ENCODE measurements around the gene KIAA0753.
"Not testable (repeated sequence)": the region's sequence is repeated elsewhere in the genome, so short reads cannot be mapped to it uniquely, and the experiment has no call there.

DNA sequence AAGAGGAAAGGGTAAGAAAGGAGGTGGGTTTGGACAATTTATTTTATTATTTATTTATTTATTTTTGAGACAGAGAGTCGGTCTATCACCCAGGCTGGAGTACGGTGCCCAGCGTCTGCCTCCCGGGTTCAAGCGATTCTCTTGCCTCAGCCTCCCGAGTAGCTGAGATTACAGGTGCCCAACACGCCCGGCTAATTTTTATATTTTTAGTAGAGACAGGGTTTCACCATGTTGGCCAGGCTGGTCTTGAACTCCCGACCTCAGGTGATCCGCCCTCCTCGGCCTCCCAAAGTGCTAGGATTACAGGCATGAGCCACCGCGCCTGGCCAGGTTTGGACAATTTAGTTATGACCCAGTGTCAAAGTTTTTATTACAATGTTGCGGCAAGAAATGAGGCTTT is 22.7 kb upstream of the KIAA0753 start:
- TF ChIP-seq, protein P1, sequence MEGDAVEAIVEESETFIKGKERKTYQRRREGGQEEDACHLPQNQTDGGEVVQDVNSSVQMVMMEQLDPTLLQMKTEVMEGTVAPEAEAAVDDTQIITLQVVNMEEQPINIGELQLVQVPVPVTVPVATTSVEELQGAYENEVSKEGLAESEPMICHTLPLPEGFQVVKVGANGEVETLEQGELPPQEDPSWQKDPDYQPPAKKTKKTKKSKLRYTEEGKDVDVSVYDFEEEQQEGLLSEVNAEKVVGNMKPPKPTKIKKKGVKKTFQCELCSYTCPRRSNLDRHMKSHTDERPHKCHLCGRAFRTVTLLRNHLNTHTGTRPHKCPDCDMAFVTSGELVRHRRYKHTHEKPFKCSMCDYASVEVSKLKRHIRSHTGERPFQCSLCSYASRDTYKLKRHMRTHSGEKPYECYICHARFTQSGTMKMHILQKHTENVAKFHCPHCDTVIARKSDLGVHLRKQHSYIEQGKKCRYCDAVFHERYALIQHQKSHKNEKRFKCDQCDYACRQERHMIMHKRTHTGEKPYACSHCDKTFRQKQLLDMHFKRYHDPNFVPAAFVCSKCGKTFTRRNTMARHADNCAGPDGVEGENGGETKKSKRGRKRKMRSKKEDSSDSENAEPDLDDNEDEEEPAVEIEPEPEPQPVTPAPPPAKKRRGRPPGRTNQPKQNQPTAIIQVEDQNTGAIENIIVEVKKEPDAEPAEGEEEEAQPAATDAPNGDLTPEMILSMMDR (IDR thresholded peaks at IDR 0.05 in 2 of 3, conservative IDR thresholded peaks at IDR 0.05 in 1 of 3; ENCODE audit: borderline replicate concordance in 1 of 3, insufficient read depth in 1 of 3, low read depth in 2 of 3, low read length in 2 of 3): not testable (repeated sequence)
- TF ChIP-seq POLR2AphosphoS5 (IDR thresholded peaks at IDR 0.05; ENCODE audit: low read depth, low read length); EZH2 (IDR thresholded peaks at IDR 0.05); SIN3A (IDR thresholded peaks at IDR 0.05; ENCODE audit: low read depth); EZH2phosphoT487 (IDR thresholded peaks at IDR 0.05; ENCODE audit: borderline replicate concordance); EGR1 (IDR thresholded peaks at IDR 0.05; ENCODE audit: low read depth); SRF (IDR thresholded peaks at IDR 0.05; ENCODE audit: low read depth); YY1 (IDR thresholded peaks at IDR 0.05; ENCODE audit: extremely low read depth, insufficient replicate concordance, low read depth, low read length); ZNF274 (IDR thresholded peaks at IDR 0.05; ENCODE audit: low read depth, low read length); ZFX (IDR thresholded peaks at IDR 0.05): not testable (repeated sequence)
- TF ChIP-seq, protein P2, sequence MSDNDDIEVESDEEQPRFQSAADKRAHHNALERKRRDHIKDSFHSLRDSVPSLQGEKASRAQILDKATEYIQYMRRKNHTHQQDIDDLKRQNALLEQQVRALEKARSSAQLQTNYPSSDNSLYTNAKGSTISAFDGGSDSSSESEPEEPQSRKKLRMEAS (IDR thresholded peaks at IDR 0.05): not testable (repeated sequence)
- TF ChIP-seq, protein P3, sequence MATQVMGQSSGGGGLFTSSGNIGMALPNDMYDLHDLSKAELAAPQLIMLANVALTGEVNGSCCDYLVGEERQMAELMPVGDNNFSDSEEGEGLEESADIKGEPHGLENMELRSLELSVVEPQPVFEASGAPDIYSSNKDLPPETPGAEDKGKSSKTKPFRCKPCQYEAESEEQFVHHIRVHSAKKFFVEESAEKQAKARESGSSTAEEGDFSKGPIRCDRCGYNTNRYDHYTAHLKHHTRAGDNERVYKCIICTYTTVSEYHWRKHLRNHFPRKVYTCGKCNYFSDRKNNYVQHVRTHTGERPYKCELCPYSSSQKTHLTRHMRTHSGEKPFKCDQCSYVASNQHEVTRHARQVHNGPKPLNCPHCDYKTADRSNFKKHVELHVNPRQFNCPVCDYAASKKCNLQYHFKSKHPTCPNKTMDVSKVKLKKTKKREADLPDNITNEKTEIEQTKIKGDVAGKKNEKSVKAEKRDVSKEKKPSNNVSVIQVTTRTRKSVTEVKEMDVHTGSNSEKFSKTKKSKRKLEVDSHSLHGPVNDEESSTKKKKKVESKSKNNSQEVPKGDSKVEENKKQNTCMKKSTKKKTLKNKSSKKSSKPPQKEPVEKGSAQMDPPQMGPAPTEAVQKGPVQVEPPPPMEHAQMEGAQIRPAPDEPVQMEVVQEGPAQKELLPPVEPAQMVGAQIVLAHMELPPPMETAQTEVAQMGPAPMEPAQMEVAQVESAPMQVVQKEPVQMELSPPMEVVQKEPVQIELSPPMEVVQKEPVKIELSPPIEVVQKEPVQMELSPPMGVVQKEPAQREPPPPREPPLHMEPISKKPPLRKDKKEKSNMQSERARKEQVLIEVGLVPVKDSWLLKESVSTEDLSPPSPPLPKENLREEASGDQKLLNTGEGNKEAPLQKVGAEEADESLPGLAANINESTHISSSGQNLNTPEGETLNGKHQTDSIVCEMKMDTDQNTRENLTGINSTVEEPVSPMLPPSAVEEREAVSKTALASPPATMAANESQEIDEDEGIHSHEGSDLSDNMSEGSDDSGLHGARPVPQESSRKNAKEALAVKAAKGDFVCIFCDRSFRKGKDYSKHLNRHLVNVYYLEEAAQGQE (IDR thresholded peaks at IDR 0.05; ENCODE audit: low read depth): not testable (repeated sequence)
- TF ChIP-seq, protein P4, sequence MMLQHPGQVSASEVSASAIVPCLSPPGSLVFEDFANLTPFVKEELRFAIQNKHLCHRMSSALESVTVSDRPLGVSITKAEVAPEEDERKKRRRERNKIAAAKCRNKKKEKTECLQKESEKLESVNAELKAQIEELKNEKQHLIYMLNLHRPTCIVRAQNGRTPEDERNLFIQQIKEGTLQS (IDR thresholded peaks at IDR 0.05): not testable (repeated sequence)
